GM19468 (cell line): Measurements from ENCODE around the gene BCL11B.
"Not testable (repeated sequence)": the region's sequence is repeated elsewhere in the genome, so short reads cannot be mapped to it uniquely, and the experiment has no call there.

Experiments
- ATAC-seq: cut with Tn5 transposase; IDR thresholded peaks from one replicate; pipeline ENCODE4 v1.9.1; 2021; ENCODE audit warnings: mild to moderate bottlenecking, moderate library complexity, moderate number of reproducible peaks; ENCODE audit not compliant: unreplicated experiment; ENCODE audit errors: extremely low read depth

BCL11B gene

DNA sequence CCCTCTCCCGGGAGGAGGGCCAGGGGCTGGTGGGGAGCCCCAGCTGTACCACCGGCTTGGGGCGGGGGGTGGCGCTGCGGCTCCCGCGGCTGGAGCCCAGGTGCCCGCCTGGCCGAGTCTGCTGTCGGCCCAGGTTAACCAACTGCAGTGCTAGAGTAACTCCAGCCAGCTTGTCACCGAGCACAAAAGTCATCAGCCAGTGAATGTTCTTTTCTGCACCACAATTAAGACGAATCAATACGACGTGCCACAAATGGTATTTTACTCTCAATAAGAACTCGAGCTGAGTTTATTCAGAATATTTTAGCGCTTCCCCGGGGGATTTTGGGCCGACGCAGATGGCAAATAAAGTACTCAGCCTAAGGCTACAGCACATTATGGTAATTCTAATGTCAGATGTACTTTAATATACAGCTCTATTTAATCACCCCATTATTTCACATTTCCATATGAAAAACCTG lies 83.2 kb downstream of the BCL11B start:
- ATAC-seq, result no peak

DNA sequence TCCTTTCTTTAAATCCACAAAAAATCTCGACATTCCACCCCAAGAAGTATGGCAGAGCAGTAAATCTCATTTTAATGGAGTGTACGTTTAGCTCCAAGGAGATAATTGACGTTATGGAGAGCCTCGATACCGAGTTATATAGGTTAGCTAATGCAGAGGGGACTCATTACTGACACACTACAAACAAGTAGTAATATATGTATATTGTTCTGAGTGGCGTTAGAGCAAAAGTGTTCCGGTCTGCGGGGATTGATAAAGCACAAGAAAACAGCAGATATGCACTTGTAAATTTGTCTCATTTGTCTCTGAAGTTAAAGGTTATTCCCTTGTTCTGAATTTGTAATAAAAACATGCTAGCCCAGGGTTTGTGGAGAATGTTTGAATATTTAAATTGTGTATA lies 84.1 kb downstream of the BCL11B start:
- ATAC-seq, result no peak

DNA sequence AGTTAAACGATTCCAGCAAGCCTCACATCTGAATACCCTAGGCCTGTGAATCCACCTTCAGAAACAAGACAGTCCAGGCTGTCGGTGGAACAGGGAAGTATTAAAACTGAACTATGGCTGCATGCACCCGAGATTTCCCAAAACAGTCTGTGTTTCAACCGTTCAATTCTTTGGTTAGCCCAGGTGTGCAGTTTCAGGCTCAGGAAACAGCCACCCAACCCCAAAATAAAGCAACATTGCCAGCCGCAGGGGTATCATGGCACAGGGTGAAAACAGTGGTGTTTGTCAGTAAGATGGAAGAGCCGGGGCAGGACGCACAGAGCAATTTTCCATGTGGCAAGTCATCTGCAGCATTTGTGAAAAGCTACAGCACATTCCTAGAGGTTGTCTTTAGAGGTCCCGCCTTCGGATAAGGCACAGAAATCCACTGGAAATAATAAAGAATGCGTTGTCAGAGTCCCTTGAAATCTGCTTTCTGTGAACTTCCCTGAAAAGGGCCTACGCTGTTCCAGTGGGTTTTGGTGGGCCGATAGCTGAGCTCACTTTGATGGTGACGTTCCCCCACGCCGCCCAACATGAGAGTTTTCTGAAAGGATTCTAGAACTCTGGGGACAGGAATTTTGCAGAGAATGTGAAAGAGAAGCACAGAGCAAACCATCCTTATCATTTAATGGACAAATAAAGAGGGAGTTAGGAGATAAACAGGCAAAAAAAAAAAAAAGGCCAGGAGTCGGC lies 84.9 kb downstream of the BCL11B start:
- ATAC-seq, result no peak

DNA sequence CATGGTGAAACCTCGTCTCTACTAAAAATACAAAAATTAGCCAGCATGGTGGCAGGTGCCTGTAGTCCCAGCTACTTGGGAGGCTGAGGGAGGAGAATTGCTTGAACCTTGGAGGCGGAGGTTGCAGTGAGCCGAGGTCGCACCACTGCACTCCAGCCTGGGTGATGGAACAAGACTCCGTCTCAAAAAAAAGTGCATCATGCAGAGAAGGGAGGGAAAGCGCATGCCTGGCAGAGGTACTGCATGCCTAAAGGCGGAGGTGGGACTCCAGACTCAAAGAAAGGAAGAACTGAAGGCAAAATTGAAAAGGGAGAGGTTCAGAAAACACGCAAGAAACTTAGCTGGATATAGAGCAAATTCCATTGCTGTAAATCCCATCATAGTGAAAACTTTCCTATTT lies 85.7 kb downstream of the BCL11B start:
- ATAC-seq, result not testable (repeated sequence)

DNA sequence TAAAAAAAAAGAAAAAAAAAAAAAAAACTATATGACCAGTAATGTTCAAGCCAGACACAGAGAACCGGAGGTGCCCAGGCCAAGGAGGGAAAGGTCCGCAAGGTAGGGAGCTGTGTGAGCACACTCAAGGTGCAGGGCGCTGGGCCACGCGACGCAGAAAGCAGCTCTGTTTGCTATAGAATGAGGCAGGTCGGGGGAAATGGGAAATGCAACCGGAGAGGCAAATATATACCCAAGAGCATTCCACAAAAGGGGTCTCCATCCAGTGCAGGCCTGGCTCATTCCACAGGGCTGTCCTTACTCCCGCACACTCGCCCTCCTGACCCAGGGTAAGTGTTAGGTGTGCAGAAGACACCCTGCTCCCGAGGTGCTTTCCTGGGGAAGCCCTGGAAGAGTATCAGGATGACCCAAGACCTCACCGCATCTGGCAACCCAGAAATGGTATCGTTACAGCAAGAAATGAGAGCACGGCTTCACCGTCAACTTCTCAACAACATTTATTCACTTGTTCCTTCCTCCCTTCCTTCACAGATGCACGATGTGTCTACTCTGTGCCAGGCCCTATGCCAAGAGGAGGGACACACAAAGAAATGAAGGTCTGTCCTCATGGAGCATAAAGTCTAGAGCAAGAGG lies 86.4 kb downstream of the BCL11B start:
- ATAC-seq, result no peak

DNA sequence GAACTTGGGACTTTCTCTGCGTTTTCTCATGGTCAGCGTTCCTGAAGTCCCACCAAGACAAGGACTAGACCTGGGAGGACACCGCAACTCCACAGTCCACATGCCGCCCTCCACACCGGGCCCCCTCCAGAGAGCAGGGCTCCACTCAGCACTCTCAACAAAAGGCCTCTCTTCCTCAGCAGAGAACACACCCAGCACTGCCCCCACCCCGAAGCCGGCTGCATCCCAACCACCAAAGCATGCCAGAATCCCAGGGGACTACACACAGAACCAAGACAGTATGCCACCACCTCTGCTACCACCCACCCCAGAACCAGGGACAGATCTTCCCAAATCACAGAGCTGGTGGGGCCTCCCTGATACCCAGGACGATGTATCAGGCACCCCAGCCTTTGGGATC lies 88.3 kb downstream of the BCL11B start:
- no peak for ATAC-seq

DNA sequence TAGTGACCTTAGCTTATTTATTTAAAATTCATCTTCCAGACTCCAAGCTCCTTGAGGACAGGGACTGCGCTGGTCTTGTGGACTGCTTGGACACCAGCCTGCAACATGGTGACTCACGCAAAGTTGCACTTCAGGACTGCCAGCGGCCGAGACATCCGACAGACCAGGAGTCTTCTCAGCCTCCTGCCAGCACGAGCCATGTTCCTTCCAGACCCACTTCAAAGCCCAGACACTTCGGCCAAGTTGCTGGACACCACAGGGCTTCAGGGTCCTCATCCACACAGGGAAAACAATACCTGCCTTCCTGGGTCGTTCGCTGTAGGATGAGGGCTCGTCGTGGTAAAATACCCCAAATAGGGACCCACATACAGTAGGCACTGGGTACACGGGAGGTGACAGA lies 88.7 kb downstream of the BCL11B start:
- ATAC-seq, result no peak

DNA sequence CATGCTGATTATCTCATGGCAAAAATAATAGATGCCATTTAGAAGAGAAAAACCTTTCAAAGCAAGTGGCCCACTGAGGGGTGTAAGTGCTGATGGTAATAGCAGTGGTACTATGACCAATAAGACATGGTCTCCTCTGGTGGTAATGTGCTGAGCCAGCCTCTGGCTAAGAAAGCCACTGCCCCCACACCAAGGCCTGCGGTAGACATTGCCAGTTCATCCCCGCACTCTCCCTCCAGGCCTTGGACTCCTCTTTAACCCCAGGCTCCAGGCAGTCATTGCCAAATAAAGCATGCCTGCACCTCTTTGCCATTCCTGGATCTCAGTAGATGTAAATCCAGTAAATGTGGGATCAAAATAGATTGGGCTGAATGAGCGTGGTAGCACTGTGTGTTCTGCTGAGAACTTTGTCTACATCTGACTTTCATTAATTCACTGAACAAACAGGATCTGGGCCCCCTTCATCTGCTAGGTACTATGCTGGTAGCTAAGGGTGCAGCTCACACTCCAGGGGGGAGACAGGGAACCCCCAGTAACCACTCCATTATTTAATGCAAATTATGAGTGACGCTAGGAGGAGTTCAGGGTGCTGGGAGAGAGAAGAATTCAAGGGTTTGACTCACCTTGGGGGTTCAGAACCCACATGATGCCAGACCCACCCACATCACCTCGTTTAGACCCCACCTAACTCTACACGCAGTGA lies 89.3 kb downstream of the BCL11B start:
- ATAC-seq, result no peak

DNA sequence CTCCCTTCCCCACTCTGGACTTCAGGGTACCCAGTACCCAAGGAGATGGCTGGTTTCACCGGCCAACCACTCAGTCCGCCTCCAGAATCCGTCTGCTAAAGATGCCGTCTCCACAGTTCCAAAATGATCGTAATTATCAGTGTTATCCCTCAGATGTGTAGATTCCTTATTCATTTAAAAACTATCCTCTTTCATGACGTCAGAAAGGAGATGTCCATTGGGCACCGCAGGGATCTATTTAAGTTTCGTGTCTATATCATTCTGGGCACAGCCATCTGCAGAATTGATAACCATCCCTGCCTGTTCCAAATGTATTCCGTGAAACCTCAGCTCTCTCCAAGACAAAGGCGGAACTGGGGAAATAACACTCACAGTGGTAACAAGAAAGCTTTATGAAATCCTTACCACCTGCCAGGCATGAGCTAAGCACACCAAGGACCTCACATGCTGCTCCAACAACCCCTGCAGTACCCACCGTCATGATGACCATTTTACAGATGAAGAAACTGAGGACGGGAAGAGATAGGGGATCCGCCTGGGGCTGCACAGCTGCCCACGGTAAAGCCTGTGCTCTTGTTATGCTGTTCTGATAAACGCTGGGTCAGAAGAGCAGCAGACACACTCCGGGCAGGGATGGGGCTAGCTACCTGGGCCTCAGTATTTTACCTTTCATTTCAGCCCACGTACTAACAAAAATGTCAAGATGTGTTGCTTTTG lies 90.0 kb downstream of the BCL11B start:
- no peak for ATAC-seq

DNA sequence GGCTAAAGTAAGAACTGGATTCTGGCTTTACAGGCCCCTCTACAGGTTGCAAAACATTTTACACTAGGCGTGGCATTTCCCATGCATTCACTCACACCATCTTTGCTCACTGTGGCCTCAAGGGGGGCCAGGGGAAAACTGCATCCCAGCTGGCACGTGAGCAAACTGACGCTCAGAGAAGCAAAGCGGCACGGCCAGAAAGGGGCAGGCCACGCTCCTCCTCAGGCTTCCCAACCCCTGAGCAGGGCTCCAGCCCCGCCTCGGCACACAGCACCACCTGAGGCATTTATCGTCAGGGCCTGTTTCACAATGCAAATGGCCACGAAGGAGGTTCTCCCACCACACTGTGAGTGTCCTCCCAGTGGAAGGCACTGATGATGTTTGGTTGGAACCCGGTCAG lies 90.8 kb downstream of the BCL11B start:
- ATAC-seq, result no peak

DNA sequence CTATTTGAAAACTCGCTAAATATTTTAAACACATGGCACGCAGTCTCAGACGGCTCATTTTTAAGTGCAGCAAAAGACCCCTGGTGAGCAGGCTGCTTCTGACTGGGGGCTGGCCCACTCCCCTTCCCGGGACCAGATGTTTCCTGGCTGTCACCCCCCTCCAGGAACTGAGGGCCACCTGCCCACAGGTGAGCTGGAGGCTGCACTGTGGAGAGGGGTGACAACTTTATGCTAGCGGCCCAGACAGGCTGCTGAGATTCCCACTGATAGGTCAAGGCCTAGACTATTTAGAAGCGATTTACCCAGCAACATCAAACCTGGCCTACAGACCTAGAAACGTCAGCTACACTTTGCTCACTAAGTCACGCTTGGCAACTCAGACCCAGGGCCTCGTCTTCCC lies 92.1 kb downstream of the BCL11B start:
- ATAC-seq, result no peak

DNA sequence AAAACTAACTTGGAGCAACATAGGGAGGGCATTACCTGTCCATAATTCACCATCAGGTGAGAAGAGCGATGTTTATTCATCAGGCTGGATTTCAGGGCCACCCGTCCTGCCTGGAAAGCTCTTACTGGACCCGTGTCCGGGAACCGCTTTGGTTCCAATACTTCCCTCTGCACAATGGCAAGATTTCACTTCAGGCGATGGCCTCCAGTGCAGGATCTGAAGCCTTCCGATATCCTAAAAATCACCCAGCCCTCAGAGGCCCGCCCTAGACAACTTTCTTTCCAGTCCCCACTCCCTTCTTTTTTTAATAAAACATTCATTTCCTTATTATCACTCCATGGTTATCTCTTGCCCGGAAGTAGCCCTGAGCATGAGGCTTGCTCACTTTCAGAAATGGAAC lies 92.5 kb downstream of the BCL11B start:
- no peak for ATAC-seq

DNA sequence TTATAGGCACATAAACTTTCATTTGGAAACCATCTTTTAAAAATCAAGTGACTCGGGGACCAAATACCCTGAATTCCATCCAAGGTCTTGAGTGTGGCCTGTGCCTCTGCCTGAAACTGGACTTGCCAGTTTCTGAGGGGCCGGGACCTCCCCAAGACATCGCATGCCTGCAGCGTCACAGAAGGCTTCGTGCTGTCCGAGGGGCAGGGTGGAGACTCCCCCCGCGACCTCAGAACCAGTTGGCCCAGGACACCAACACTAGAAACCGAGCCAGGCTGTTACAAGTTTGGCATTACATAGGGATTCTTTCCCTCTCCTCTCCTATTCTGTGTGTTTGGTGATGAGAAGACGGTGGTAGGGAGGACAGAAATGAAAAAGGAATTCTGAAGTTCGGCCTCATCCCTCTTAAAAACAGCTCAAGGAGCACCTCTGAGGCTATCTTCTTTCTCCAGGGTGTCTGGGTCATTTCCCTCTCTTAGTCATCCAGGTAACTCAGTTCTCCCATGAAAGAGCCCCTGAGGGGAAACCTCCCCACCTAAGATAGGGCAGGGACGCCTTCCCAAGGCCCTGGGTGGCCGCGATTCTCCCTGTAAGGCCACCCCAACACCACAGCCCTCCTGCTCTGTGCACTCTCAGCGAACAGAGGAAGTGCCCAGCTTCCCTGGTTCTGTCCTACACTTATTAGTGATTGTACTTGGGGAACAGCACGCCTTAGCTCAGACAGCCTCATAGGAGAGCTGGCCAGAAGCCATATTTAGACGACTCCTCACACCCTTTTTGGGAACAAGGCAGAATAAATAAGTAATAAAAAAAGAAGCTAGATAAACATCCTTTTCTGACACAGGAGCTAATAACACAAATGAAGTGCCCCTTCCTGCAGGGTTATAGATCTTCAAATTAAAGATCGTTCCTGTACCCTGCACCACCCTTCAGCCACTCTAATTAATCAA lies 93.8 kb downstream of the BCL11B start:
- no peak for ATAC-seq

DNA sequence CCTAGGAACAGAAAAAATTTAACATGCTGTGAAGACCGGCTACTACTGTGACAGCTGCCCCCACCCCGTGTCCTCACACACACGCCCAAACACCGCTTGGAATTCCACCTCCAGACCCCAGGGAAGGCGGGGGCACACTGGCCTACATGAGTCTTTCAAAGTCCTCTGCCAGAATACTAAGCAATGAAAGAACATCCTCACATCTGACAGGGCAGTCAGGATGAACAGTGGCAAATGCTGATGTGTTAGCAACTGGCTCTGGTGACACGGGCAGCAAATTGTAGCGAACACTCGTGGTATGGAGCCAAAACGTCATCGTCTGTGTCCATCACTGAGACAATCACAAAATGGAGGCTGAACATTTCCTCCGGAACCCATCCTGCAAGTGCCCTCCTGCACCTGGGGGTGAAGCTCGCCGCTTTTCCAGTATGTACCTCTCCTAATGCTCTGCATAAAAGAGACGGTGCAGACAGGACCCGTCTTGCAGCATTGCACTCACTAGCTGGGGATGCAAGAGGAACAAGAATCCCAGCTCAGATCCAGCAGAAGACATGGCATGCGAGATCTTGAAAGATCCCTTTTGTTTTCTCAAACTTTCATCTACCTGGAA lies 94.8 kb downstream of the BCL11B start:
- ATAC-seq, result no peak

DNA sequence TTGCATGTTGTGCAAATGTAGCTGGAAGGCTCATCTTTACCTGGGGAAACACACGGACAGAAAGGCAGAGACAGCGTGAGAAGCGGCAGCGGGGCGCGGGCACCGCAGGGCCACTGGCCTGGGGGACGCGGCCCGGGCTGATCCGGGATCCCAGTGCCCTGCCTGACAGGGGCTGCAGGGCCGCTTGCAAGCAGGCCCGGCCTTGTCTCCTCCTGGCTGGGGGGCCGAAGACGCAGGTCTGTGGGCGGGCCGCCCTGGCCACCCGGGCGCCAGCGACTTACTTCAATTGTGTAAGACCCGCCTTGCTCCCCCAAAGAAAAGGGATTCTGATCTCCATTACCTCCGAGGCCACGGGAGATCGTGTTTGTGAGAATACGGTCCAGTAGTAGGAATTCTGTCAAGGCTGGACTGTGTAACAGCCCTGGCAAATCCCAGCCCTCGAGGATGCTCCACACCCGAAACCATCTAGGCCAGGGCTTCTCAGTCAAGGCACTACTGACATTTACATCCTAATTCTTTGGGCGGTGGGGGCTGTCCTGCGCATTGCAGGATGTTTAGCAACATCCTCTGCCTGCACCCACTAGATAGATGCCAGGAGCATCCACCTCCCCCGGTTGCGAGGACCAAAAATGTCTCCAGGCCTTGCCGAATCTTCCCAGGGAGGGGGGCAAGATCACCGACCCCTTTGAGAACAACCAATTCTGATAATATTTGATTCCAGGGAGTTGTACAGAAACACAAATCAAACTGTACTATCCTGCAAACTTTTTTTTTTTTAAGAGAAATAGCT lies 95.6 kb downstream of the BCL11B start:
- no peak for ATAC-seq

DNA sequence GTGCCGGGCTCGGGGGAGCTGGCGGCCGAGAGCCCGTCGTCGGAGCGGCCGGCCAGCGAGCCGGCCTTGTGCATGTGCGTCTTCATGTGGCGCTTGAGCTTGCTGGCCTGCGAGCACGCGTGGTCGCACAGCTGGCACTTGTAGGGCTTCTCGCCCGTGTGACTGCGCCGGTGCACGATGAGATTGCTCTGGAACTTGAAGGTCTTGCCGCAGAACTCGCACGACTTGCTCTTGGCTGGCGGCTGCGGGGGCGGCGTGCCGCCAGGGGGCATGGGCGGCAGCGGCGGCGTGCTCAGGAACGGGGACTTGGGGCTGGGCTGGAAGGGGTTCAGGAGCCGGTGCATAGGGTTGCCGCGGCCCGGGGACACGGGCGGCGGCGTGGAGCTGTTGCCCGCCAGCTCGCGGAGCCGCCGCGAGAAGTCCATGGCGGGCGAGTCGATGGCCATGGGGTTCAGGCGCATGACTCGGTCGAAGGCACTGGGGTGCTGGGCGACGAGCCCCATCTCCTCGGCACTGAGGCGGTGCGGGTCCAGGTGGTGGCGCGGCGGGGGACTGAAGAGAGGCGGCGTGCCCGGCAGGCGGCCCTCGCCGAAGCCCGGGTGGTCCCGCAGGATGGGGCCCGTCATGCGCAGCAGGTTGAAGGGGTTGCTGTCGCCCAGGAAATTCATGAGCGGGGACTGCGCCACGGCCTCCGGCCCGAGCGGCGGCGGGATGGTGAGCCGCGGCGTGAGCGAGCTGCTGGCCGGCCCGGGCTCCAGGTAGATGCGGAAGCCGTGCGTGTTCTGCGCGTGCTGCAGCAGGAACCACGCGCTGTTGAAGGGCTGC lies 96.5 kb downstream of the BCL11B start:
- ATAC-seq, result no peak

DNA sequence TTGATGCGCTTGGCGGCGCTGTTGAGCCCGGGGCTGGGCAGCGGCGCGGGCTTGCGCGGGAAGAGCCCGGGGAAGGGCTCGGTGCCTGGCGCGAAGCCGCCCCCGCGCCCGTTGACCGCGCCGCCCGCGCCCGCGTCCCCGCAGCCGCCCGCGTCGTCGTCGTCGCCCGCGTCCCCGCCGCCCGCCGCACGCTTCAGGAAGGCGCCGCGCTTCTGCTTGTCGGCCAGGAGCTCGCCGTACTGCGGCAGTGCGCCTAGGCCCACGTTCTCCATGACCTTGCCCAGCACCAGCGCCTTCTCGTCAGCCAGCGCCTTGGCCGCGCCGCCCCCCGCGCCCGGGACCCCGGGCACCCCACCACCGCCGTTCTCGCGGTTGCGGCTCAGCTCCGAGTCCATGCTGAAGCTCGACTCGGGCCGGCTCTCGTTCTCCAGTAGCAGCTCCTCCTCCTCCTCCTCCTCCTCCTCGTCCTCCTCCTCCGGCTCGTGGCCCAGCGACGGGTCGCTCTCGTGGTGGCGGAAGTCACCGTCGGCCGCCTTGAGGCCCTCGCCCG lies 97.2 kb downstream of the BCL11B start:
- ATAC-seq, result no peak
